ENCODE results near the gene ANTXR2. TPM values are rescaled to one million over a fixed set of nuclear protein-coding genes. Genes with fewer than 3 reads are reported as not detected.

The ANTXR2 gene
- total and polyA plus RNA-seq, 2 of the 8 experiments (the other 6 are each of a cell fraction or from before 2014, with no cell fraction given), result 1.1 to 7.5 TPM

DNA sequence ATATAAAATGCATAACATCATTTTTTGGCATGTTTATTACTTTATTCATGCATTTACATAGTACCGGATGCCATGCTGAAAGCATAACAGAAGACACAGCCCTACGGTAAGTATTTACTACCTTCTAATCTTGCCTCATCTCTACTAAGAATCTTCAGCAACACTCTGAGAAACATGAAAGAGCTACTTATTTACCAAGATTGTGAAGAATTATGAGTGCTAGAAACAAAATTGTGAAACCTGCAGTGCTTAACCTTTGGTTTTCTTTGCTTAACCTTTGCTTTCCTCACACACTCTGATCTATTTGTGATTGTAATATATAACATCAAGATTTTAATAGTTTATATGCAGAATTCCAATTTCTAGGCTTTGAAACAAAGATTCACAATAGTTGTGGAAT lies 7.4 kb downstream of the ANTXR2 start (continued):
- TF ChIP-seq, protein P1, sequence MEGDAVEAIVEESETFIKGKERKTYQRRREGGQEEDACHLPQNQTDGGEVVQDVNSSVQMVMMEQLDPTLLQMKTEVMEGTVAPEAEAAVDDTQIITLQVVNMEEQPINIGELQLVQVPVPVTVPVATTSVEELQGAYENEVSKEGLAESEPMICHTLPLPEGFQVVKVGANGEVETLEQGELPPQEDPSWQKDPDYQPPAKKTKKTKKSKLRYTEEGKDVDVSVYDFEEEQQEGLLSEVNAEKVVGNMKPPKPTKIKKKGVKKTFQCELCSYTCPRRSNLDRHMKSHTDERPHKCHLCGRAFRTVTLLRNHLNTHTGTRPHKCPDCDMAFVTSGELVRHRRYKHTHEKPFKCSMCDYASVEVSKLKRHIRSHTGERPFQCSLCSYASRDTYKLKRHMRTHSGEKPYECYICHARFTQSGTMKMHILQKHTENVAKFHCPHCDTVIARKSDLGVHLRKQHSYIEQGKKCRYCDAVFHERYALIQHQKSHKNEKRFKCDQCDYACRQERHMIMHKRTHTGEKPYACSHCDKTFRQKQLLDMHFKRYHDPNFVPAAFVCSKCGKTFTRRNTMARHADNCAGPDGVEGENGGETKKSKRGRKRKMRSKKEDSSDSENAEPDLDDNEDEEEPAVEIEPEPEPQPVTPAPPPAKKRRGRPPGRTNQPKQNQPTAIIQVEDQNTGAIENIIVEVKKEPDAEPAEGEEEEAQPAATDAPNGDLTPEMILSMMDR (IDR thresholded peaks at IDR 0.05; ENCODE audit: control extremely low read depth in 1 of 3, insufficient read depth in 1 of 3, low read depth in 1 of 3, low read length in 3 of 3), result no peak
- TF ChIP-seq JUND (IDR thresholded peaks at IDR 0.05; ENCODE audit: low read length), result no peak
- no peak for TF ChIP-seq RXRA (IDR thresholded peaks at IDR 0.05; ENCODE audit: insufficient read depth, low read depth, low read length)
- TF ChIP-seq NANOG (IDR thresholded peaks at IDR 0.05; ENCODE audit: insufficient read depth, low read depth, low read length, poor library complexity, severe bottlenecking), result no peak
- TF ChIP-seq SIX5 (IDR thresholded peaks at IDR 0.05; ENCODE audit: low read depth, low read length), result no peak
- no peak for TF ChIP-seq SIN3A (conservative IDR thresholded peaks at IDR 0.05 in 1 of 2, IDR thresholded peaks at IDR 0.05 in 1 of 2; ENCODE audit: low read depth in 1 of 2, low read length in 2 of 2)
- no peak for TF ChIP-seq CBX8 (IDR thresholded peaks at IDR 0.05; ENCODE audit: borderline replicate concordance, low read depth, low read length)
- no peak for TF ChIP-seq SP1 (IDR thresholded peaks at IDR 0.05; ENCODE audit: low read depth, low read length)
- TF ChIP-seq CREB1 (IDR thresholded peaks at IDR 0.05), result no peak

Data from H1 (cell line).